Activated T-cell treated with anti-CD3 and anti-CD28 coated beads, Interleukin-2, amount 50 U/mL, for 72 hours (primary cell): ENCODE data around the gene LRP1B. TPM values are rescaled to one million over a fixed set of nuclear protein-coding genes. Genes with fewer than 3 reads are reported as not detected.

ENCODE experiments used
- ATAC-seq, 2 donors: fragments of 150-1000 bp; cut with Tn5 transposase; replicated peaks in 1 of 2; 2 replicates each; pipeline ENCODE4 v1.10.0; 2021; ENCODE audit warnings: moderate library complexity in 2 of 2, mild to moderate bottlenecking in 1 of 2
- DNase-seq, 2 donors: peaks; one replicate each; pipeline ENCODE4 v3.0.0; 2021 to 2022; ENCODE audit warnings: mixed read lengths in 1 of 2
- H3K27ac Mint-ChIP-seq: one replicate; pipeline ENCODE4 v1.8.0; 2022; ENCODE audit warnings: mild to moderate bottlenecking, moderate library complexity, mixed read lengths
- H3K27me3 Mint-ChIP-seq: one replicate; pipeline ENCODE4 v1.8.0; 2022; ENCODE audit warnings: low read depth, mixed read lengths
- H3K36me3 Mint-ChIP-seq, 2 donors: one replicate each; pipeline ENCODE4 v1.8.0; 2022; ENCODE audit warnings: mixed read lengths in 2 of 2, mild to moderate bottlenecking in 1 of 2; ENCODE audit not compliant: insufficient read depth in 2 of 2
- H3K4me1 Mint-ChIP-seq: one replicate; pipeline ENCODE4 v1.8.0; 2022; ENCODE audit warnings: low read depth, mixed read lengths
- H3K4me3 Mint-ChIP-seq, 2 donors: one replicate each; pipeline ENCODE4 v1.8.0; 2022; ENCODE audit warnings: mild to moderate bottlenecking in 2 of 2, mixed read lengths in 2 of 2, moderate library complexity in 2 of 2
- H3K9me3 Mint-ChIP-seq, 2 donors: one replicate each; pipeline ENCODE4 v1.8.0; 2022; ENCODE audit warnings: mixed read lengths in 2 of 2
- total RNA-seq, 2 donors: library from RNA; stranded (reverse); gene quantifications; one replicate each; pipeline ENCODE4 v1.2.3, GENCODE V29; 2022

LRP1B gene
- total RNA-seq, 2 donors from 2014 or later, result not detected

GRCh38 chr2:142048581-142048980 lies 82.2 kb downstream of the LRP1B start:
- no peak overlapping the region for H3K4me3 Mint-ChIP-seq
- ATAC-seq, result no peak
- no peak for DNase-seq

GRCh38 chr2:142045641-142046040 lies 85.2 kb downstream of the LRP1B start:
- no peaks in the 10 kb centered on the region for H3K27me3 Mint-ChIP-seq
- H3K27ac Mint-ChIP-seq, result no peak overlapping the region
- DNase-seq (no peak), ATAC-seq (no peak)
- no peaks in the 10 kb centered on the region for H3K4me1 Mint-ChIP-seq
- H3K36me3 Mint-ChIP-seq, result no peaks in the 10 kb centered on the region
- H3K9me3 Mint-ChIP-seq, result peaks cover 0 to 2% of the 10 kb centered on the region in 2 donors
- H3K4me3 Mint-ChIP-seq, result no peak overlapping the region

More at GRCh38 chr2:142048581-142048980, 82.2 kb downstream of the LRP1B start:
- Mint-ChIP-seq H3K27me3 (no peaks in the 10 kb centered on the region), H3K27ac (no peak overlapping the region), H3K4me1 (no peaks in the 10 kb centered on the region), H3K9me3 (peaks cover 2% of the 10 kb centered on the region in 2 donors), H3K36me3 (no peaks in the 10 kb centered on the region)

DNA sequence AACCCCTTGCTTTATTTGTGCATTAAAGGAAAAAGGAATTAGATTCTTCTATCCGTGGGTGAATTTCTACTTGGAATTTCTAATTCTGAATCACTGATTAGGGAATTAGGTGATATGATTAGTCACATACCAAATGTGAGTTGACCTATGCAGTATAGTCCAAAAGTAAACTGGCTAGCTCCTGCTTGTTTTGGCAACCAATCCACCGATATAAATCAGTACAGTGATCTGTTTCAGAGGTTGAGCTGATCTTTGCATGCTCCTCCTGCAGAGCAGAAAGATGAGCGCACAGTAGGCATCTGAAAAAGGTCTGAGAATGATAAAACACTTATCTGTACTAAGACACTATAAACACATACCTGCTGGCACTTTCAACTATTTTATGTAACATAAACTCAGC lies 86.6 kb downstream of the LRP1B start:
- H3K4me3 Mint-ChIP-seq, result no peak overlapping the region
- H3K27ac Mint-ChIP-seq, result no peak overlapping the region
- H3K9me3 Mint-ChIP-seq, result peaks cover 0 to 2% of the 10 kb centered on the region in 2 donors
- no peaks in the 10 kb centered on the region for H3K36me3 Mint-ChIP-seq
- DNase-seq, result no peak
- no peaks in the 10 kb centered on the region for H3K4me1 Mint-ChIP-seq
- no peaks in the 10 kb centered on the region for H3K27me3 Mint-ChIP-seq
- ATAC-seq, result no peak

- Mint-ChIP-seq H3K4me3 (no peak overlapping the region), H3K27me3 (no peaks in the 10 kb centered on the region), H3K4me1 (no peaks in the 10 kb centered on the region), H3K9me3 (peaks cover 0 to 2% of the 10 kb centered on the region in 2 donors), H3K27ac (no peak overlapping the region), H3K36me3 (no peaks in the 10 kb centered on the region)
- no peak for DNase-seq
- ATAC-seq, result no peak
These were observed 88.1 kb downstream of the LRP1B start for GRCh38 chr2:142042536-142043199.

DNA sequence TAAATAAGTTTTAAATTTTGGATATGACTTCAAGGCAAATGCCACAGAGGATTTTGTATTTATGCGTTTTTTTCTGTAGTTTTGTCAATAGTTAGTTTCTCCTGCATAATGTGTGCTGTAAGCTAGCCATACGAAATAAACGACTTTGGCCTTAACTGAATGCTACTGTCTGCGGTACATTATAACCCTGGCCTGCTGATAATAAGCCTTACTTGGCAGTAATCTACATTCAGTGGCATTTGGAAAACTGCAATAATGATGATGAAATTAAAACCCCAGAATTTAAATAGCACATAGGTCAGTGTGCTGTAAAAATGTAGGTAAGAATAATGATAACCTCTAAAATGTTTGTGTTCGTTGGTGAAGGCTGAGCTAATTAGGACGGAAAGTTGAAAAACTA lies 88.8 kb downstream of the LRP1B start:
- Mint-ChIP-seq H3K4me3 (no peak overlapping the region), H3K27ac (no peak overlapping the region), H3K27me3 (no peaks in the 10 kb centered on the region), H3K9me3 (peaks cover 0 to 3% of the 10 kb centered on the region in 2 donors), H3K36me3 (no peaks in the 10 kb centered on the region), H3K4me1 (no peaks in the 10 kb centered on the region)
- no peak for ATAC-seq
- DNase-seq, result no peak

- Mint-ChIP-seq H3K27ac (no peak overlapping the region), H3K36me3 (no peaks in the 10 kb centered on the region), H3K4me1 (no peaks in the 10 kb centered on the region), H3K4me3 (no peak overlapping the region), H3K27me3 (no peaks in the 10 kb centered on the region), H3K9me3 (peaks cover 0 to 4% of the 10 kb centered on the region in 2 donors)
- DNase-seq, result no peak
- ATAC-seq, result no peak
These were observed 89.7 kb downstream of the LRP1B start for GRCh38 chr2:142041105-142041504.

- Mint-ChIP-seq H3K4me3 (no peak overlapping the region), H3K27ac (no peak overlapping the region), H3K27me3 (no peaks in the 10 kb centered on the region), H3K36me3 (no peaks in the 10 kb centered on the region), H3K4me1 (no peaks in the 10 kb centered on the region), H3K9me3 (peaks cover 1 to 6% of the 10 kb centered on the region in 2 donors)
- no peak for DNase-seq
- ATAC-seq, result no peak
These were observed 90.3 kb downstream of the LRP1B start for GRCh38 chr2:142040556-142040955.

DNA sequence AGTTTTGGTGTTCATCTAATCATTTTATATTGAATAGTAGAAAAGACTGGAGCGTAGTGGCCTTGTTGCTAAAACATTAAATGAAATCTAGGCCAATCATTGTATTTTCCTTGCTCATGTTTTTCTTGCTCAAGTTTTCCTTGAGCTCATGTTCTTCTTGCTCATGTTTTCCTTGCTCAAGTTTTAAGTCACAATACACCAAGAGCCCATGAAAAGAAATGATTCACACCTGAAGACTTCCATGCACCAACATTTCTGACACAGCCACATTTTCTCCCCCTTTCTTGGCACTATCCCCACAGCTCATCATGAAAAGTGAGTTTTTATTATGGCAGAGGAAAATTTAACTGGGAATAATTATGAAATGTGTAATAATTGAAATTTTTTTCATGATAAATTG lies 92.0 kb downstream of the LRP1B start:
- no peaks in the 10 kb centered on the region for H3K4me1 Mint-ChIP-seq
- H3K27ac Mint-ChIP-seq, result no peak overlapping the region
- ATAC-seq (no peak), DNase-seq (no peak)
- H3K4me3 Mint-ChIP-seq, result no peak overlapping the region
- peaks cover 4 to 6% of the 10 kb centered on the region in 2 donors for H3K9me3 Mint-ChIP-seq
- H3K27me3 Mint-ChIP-seq, result no peaks in the 10 kb centered on the region
- H3K36me3 Mint-ChIP-seq, result no peaks in the 10 kb centered on the region

DNA sequence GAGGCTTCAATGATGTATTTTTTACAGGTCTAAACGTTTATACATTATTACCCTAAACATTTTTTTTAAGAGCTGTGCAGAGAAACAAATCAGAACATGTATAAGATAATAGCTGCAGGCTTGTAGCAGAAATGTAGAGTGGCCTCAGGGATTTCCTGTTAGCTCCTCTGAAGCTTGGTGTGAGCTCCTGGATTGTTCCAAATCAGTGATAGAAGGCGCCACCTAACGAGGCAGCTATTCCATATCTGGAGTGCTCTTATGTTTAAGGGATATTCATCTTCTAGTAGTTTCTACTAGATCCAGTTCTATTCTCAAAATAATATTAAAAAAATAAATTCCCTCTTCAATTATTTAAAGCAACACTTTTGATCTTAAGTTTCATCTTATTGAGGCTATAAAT lies 93.1 kb downstream of the LRP1B start:
- Mint-ChIP-seq H3K9me3 (peaks cover 4 to 6% of the 10 kb centered on the region in 2 donors), H3K27ac (no peak overlapping the region), H3K36me3 (no peaks in the 10 kb centered on the region), H3K4me3 (no peak overlapping the region), H3K27me3 (no peaks in the 10 kb centered on the region), H3K4me1 (no peaks in the 10 kb centered on the region)
- DNase-seq (no peak), ATAC-seq (no peak)

GRCh38 chr2:142037066-142037465 lies 93.8 kb downstream of the LRP1B start:
- DNase-seq, result no peak
- Mint-ChIP-seq H3K27ac (no peak overlapping the region), H3K4me3 (no peak overlapping the region), H3K36me3 (no peaks in the 10 kb centered on the region), H3K4me1 (no peaks in the 10 kb centered on the region), H3K27me3 (no peaks in the 10 kb centered on the region), H3K9me3 (peaks cover 4 to 11% of the 10 kb centered on the region in 2 donors)
- ATAC-seq, result no peak

DNA sequence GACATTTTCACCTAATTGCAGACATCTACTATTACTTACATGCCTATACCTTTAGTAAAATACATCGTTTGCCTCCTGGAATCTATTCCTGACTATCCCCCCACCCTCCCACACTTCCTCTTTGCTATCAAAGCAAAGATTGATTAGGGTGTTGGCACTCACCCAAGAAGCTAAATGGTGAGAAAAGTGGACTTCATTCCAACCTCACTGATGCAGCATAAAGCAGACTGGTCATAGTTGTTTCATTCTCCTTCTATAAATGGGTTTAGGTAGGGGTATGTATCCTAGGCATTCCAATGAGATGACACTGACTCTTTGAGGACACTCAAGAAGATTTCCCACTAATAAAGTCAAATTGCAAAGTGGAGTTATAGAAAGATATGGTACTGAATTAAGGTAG lies 97.4 kb downstream of the LRP1B start:
- Mint-ChIP-seq H3K27ac (no peak overlapping the region), H3K4me3 (no peak overlapping the region), H3K4me1 (no peaks in the 10 kb centered on the region), H3K36me3 (no peaks in the 10 kb centered on the region), H3K9me3 (peaks cover 9 to 13% of the 10 kb centered on the region in 2 donors), H3K27me3 (no peaks in the 10 kb centered on the region)
- ATAC-seq (no peak), DNase-seq (no peak)

DNA sequence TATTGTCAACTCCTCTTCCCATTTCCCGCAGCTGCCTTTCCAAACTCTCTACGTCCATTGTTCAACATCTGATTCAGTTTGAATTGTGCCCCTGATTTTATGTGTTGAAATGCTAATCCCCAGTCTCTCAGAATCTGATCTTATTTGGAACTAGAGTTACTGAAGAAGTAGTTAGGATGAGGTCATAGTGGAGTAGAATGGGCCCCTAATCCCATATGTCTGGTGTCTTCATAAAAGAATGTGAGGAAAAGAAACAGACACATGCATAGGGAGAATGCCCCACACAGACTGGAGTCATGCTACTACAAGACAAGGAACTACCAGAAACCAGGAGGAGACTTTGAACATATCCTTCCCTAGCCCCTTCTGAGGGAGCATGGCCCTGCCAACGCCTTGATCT lies 99.2 kb downstream of the LRP1B start:
- no peak for DNase-seq
- H3K36me3 Mint-ChIP-seq, result no peaks in the 10 kb centered on the region
- H3K4me3 Mint-ChIP-seq, result no peak overlapping the region
- H3K4me1 Mint-ChIP-seq, result no peaks in the 10 kb centered on the region
- peaks cover 8 to 9% of the 10 kb centered on the region in 2 donors for H3K9me3 Mint-ChIP-seq
- no peaks in the 10 kb centered on the region for H3K27me3 Mint-ChIP-seq
- ATAC-seq, result no peak
- no peak overlapping the region for H3K27ac Mint-ChIP-seq

DNA sequence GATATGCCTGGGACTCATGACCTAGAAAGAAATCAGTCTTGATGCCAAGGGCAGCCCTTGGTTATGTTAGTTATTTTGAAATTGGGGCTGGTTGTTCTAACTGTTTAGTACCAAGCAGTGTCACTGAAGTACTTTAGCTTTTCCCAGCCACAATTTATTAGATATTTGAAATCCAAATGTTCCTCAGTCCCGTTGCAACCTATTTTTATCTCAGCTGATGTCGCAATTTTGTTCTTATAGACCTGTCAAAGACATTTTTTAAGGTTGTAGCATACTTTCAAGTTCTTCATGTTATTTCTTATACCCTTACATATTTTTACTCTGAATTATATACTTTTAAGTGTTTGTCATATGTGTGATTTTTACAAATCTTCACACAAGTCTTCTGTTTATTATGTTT lies 100.1 kb downstream of the LRP1B start:
- no peak overlapping the region for H3K27ac Mint-ChIP-seq
- H3K9me3 Mint-ChIP-seq, result peaks cover 7% of the 10 kb centered on the region in 2 donors
- H3K4me1 Mint-ChIP-seq, result no peaks in the 10 kb centered on the region
- H3K4me3 Mint-ChIP-seq, result no peak overlapping the region
- H3K36me3 Mint-ChIP-seq, result no peaks in the 10 kb centered on the region
- DNase-seq, result no peak
- ATAC-seq, result no peak
- no peaks in the 10 kb centered on the region for H3K27me3 Mint-ChIP-seq

GRCh38 chr2:142029974-142030373 lies 100.8 kb downstream of the LRP1B start:
- Mint-ChIP-seq H3K9me3 (peaks cover 7% of the 10 kb centered on the region in 2 donors), H3K27ac (no peak overlapping the region), H3K36me3 (no peaks in the 10 kb centered on the region), H3K4me1 (no peaks in the 10 kb centered on the region), H3K27me3 (no peaks in the 10 kb centered on the region), H3K4me3 (no peak overlapping the region)
- DNase-seq (no peak), ATAC-seq (no peak)
